B cell (primary cell): ENCODE measurements around the gene RIPOR3. TPM values are rescaled to one million over a fixed set of nuclear protein-coding genes. Genes with fewer than 3 reads are reported as not detected.

Experiments used
- ATAC-seq: fragments of 200-7000 bp; cut with Tn5 transposase; one replicate; pipeline ENCODE4 v1.10.0; 2021; ENCODE audit warnings: low read depth, mild to moderate bottlenecking, moderate number of reproducible peaks, moderate library complexity
- CTCF ChIA-PET: fragments of 350-600 bp; sonication (Branson Sonifier 250); formaldehyde crosslinking; loops from one replicate; lab custom pipeline; 2021; ENCODE audit warnings: antibody characterized with exemption, inconsistent platforms; lab: Charles Lee
- POLR2A ChIA-PET: fragments of 350-600 bp; sonication (Branson Sonifier 250); formaldehyde crosslinking; loops from one replicate; lab custom pipeline; 2021; ENCODE audit warnings: antibody characterized with exemption; lab: Charles Lee
- DNase-seq: peaks from one replicate; pipeline ENCODE4 v3.0.0; 2013
- H2AFZ ChIP-seq: 2 replicates; pipeline ENCODE4 v1.6.1; 2012; ENCODE audit warnings: mild to moderate bottlenecking, low read depth, low read length; ENCODE audit not compliant: insufficient read depth, poor library complexity, severe bottlenecking
- H3K27ac ChIP-seq, 2 donors: 1 replicate in 1 of 2; 2 replicates in 1 of 2; pipeline ENCODE4 v1.5.1; 2012 to 2013; ENCODE audit warnings: low read length in 2 of 2, mild to moderate bottlenecking in 2 of 2, moderate library complexity in 1 of 2
- H3K27me3 ChIP-seq, 4 experiments: fragments of 200-600 bp in 1 of 4; sonication (generic) in 1 of 4; replicated peaks in 1 of 4; 1 replicate in 2 of 4; 2 replicates in 2 of 4; pipeline versions ENCODE4 v1.6.1 to v1.7.0; 2013 to 2016; ENCODE audit warnings: low read length in 3 of 4, mild to moderate bottlenecking in 2 of 4, mixed read lengths in 1 of 4, moderate library complexity in 1 of 4; ENCODE audit not compliant: insufficient read depth in 4 of 4, control insufficient read depth in 3 of 4; ENCODE audit errors: control extremely low read depth in 1 of 4
- H3K36me3 ChIP-seq, 2 experiments: replicated peaks in 1 of 2; 1 replicate in 1 of 2; 2 replicates in 1 of 2; pipeline versions ENCODE4 v1.6.1 to v1.7.1; 2013; ENCODE audit warnings: low read length in 1 of 2; ENCODE audit not compliant: insufficient read depth in 2 of 2, control insufficient read depth in 1 of 2; ENCODE audit errors: control extremely low read depth in 1 of 2, extremely low read depth in 1 of 2
- H3K4me1 ChIP-seq, 2 donors: fragments of 200-600 bp in 1 of 2; sonication (generic) in 1 of 2; 1 replicate in 1 of 2; 2 replicates in 1 of 2; pipeline versions ENCODE4 v1.5.1 to v1.6.1; 2013 to 2017; ENCODE audit warnings: low read length in 2 of 2; ENCODE audit not compliant: control insufficient read depth in 2 of 2, insufficient read depth in 2 of 2
- H3K4me2 ChIP-seq: replicated peaks from 2 replicates; pipeline ENCODE3; 2012; ENCODE audit warnings: mild to moderate bottlenecking, low read depth, low read length; ENCODE audit not compliant: poor library complexity, severe bottlenecking
- H3K4me3 ChIP-seq, 5 experiments: fragments of 200-600 bp in 1 of 5; sonication (generic) in 1 of 5; 1 replicate in 3 of 5; 2 replicates in 2 of 5; pipeline versions ENCODE4 v1.5.1 to v1.7.0; 2011 to 2016; ENCODE audit warnings: low read length in 4 of 5, mild to moderate bottlenecking in 4 of 5, low read depth in 2 of 5, control low read depth in 1 of 5, moderate library complexity in 1 of 5; ENCODE audit not compliant: insufficient read depth in 1 of 5; ENCODE audit errors: control extremely low read depth in 1 of 5, extremely low read depth in 1 of 5
- H3K79me2 ChIP-seq: fragments of 200-600 bp; sonication (generic); one replicate; pipeline ENCODE4 v1.6.0; 2016; ENCODE audit warnings: low read length; ENCODE audit not compliant: control insufficient read depth, insufficient read depth
- H3K9ac ChIP-seq: fragments of 200-600 bp; sonication (generic); 2 replicates; pipeline ENCODE4 v1.6.1; 2017; ENCODE audit warnings: mild to moderate bottlenecking, low read length, moderate library complexity
- H3K9me3 ChIP-seq, 3 donors: one replicate each; pipeline versions ENCODE4 v1.6.1 to v1.7.1; 2013; ENCODE audit warnings: low read length in 2 of 3; ENCODE audit not compliant: control insufficient read depth in 2 of 3, insufficient read depth in 1 of 3; ENCODE audit errors: control extremely low read depth in 1 of 3
- H4K20me1 ChIP-seq: 2 replicates; pipeline ENCODE4 v1.6.0; 2012; ENCODE audit warnings: mild to moderate bottlenecking, low read length; ENCODE audit not compliant: insufficient read depth, control insufficient read depth, poor library complexity, severe bottlenecking
- H3K27ac Mint-ChIP-seq: one replicate; pipeline ENCODE4 v1.8.0; 2021; ENCODE audit warnings: mixed read lengths
- H3K27me3 Mint-ChIP-seq: one replicate; pipeline ENCODE4 v1.8.0; 2021; ENCODE audit warnings: mixed read lengths
- H3K4me1 Mint-ChIP-seq: one replicate; pipeline ENCODE4 v1.8.0; 2021; ENCODE audit warnings: mixed read lengths
- H3K4me3 Mint-ChIP-seq: one replicate; pipeline ENCODE4 v1.8.0; 2021; ENCODE audit warnings: mixed read lengths
- H3K9me3 Mint-ChIP-seq: one replicate; pipeline ENCODE4 v1.8.0; 2022; ENCODE audit warnings: mixed read lengths; ENCODE audit not compliant: insufficient read depth
- EZH2 ChIP-seq: IDR thresholded peaks from 2 replicates; pipeline ENCODE4 v1.6.1; 2012; ENCODE audit warnings: borderline replicate concordance, low read depth, mild to moderate bottlenecking, moderate library complexity, low read length; ENCODE audit not compliant: insufficient read depth, poor library complexity, severe bottlenecking
- WGBS: methylation state at CpG from one replicate; pipeline ENCODE4 v1.1.5; 2013; ENCODE audit warnings: missing lambda C conversion rate; ENCODE audit not compliant: insufficient coverage; 5-methylcytosine and 5-hydroxymethylcytosine counted together
- intact Hi-C: fragments of 100-400 bp; cut with micrococcal nuclease; formaldehyde crosslinking; loops from one replicate; pipeline ENCODE4 v1.10.0; 2022
- polyA plus RNA-seq: library from polyadenylated mRNA; depleted of rRNA; stranded (reverse); fragments of >200 nt; gene quantifications from 2 replicates; pipeline ENCODE4 v1.2.3, GENCODE V29; 2012
- total RNA-seq, 2 donors: library from RNA; stranded (reverse); fragments of 120-200 nt in 1 of 2; gene quantifications; 1 replicate in 1 of 2; 2 replicates in 1 of 2; pipeline versions ENCODE4 v1.2.3 to v1.2.4, GENCODE V29; 2013 to 2022
- TF ChIP-seq, protein P1 (sequence below): fragments of 200-600 bp; IDR thresholded peaks from one replicate; pipeline ENCODE4 v1.8.0; 2022; ENCODE audit warnings: antibody characterized with exemption, mild to moderate bottlenecking

The RIPOR3 gene
- total and polyA plus RNA-seq, 2 donors (not counting 1 experiment from before 2014, with no cell fraction given): 0.09 to 0.27 TPM

DNA sequence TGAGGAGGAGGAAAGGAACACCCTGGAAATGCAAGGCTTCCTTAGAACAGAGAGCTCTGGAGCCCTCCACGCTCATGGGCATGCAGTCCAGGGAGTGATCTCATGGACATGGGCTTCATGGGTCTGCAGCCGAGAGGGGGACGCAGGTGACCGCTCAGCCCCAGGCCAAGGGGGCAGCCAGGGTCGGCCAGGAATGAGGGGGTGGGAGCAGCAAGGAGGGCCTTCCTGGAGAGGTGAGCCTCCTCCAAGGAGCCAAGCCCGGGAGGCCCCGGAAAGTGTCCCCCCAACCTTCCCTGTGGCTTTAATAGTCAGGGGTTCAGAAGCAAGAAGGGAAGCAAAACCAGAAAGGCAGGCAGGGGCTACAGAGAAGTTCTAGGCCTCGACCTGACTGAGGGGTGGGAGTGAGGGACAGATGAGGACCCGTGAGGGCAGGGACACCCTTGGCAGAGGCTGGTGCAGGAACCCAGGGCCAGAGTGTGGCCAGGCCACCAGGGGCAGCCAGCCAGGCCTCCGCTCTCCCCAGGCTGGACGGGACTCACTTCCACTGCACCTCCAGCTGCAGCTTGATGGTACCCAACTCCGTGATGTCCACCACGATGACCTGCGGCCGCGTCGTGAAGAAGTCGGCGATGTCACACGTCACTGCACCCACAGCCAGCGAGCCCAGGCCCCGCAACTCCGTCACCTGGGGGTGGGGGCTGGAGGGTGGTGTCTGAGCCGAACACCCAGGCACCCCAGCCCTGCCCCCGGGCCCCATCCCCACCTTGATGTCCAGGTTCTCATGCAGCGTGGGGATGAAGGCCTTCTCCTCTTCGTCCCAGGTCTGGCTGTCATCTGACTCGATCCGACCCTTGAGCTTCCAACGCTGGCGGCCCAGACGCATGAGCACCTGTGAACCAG lies 83.2 kb downstream of the RIPOR3 start:
- Histone ChIP-seq H3K79me2 (no peaks in the 10 kb centered on the region), H3K4me3 (no peak overlapping the region), H3K9me3 (peaks cover 0 to under 1% (median 0%) of the 10 kb centered on the region in 3 donors), H3K27ac (no peak overlapping the region), H3K27me3 (peaks cover 0 to 4% (median 2%) of the 10 kb centered on the region in 4 experiments), H3K36me3 (no peaks in the 10 kb centered on the region), H3K4me1 (no peaks in the 10 kb centered on the region), H4K20me1 (no peaks in the 10 kb centered on the region), H3K4me2 (no peak overlapping the region), H3K9ac (no peak overlapping the region), H2AFZ (no peak overlapping the region)
- WGBS: 91% methylated on average over 32 of the region's 32 CpGs
- ATAC-seq (no peak), DNase-seq (no peak)
- Mint-ChIP-seq H3K9me3 (no peaks in the 10 kb centered on the region), H3K27me3 (peaks cover 4% of the 10 kb centered on the region), H3K27ac (no peak overlapping the region), H3K4me3 (no peak overlapping the region), H3K4me1 (no peaks in the 10 kb centered on the region)
- POLR2A ChIA-PET: no interaction called here
- intact Hi-C loops: no loop called here
- TF ChIP-seq, protein P1, sequence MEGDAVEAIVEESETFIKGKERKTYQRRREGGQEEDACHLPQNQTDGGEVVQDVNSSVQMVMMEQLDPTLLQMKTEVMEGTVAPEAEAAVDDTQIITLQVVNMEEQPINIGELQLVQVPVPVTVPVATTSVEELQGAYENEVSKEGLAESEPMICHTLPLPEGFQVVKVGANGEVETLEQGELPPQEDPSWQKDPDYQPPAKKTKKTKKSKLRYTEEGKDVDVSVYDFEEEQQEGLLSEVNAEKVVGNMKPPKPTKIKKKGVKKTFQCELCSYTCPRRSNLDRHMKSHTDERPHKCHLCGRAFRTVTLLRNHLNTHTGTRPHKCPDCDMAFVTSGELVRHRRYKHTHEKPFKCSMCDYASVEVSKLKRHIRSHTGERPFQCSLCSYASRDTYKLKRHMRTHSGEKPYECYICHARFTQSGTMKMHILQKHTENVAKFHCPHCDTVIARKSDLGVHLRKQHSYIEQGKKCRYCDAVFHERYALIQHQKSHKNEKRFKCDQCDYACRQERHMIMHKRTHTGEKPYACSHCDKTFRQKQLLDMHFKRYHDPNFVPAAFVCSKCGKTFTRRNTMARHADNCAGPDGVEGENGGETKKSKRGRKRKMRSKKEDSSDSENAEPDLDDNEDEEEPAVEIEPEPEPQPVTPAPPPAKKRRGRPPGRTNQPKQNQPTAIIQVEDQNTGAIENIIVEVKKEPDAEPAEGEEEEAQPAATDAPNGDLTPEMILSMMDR: no peak
- TF ChIP-seq EZH2: no peak
- CTCF ChIA-PET: no interaction called here

DNA sequence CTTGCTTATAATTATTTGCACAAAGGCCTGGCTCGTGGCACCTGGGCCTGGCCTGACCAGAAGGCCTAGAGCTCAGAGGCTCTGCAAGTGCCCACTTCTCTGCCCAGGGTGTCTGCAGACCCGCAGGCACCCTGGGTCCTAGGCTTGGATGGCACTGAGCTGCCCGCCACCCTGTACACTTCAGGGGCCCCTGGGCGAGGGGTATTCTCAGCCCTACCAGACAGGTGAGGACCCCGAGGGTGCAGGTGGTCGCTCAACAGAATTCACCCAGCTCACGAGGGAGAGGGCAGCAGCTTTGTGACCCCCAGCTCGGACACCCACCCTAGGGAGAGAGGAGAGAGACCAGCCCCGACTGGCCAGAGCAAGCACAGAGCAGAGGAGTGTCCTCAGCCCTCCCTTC lies 83.9 kb downstream of the RIPOR3 start:
- Histone ChIP-seq H4K20me1 (no peaks in the 10 kb centered on the region), H3K4me3 (no peak overlapping the region), H3K79me2 (no peaks in the 10 kb centered on the region), H3K9ac (no peak overlapping the region), H3K36me3 (no peaks in the 10 kb centered on the region), H3K27me3 (peaks cover 0 to 11% (median 2%) of the 10 kb centered on the region in 4 experiments), H3K4me2 (no peak overlapping the region), H2AFZ (no peak overlapping the region), H3K4me1 (no peaks in the 10 kb centered on the region), H3K27ac (no peak overlapping the region), H3K9me3 (peaks cover 0 to 7% (median 0%) of the 10 kb centered on the region in 3 donors)
- Mint-ChIP-seq H3K9me3 (no peaks in the 10 kb centered on the region), H3K27me3 (peaks cover 8% of the 10 kb centered on the region), H3K4me3 (no peak overlapping the region), H3K27ac (no peak overlapping the region), H3K4me1 (peaks cover 3% of the 10 kb centered on the region)
- CTCF ChIA-PET: no interaction called here
- no peak for TF ChIP-seq EZH2
- TF ChIP-seq, protein P1: no peak
- 90% methylated on average over 9 of the region's 9 CpGs for WGBS
- POLR2A ChIA-PET: no interaction called here
- intact Hi-C loops: no loop called here
- ATAC-seq (no peak), DNase-seq (no peak)
